ENCODE data around the gene DNM3. TPM values are rescaled to one million over a fixed set of nuclear protein-coding genes. Genes with fewer than 3 reads are reported as not detected.

DNM3 gene
- total and polyA plus RNA-seq, 2 of the 8 experiments (the other 6 are each of a cell fraction or from before 2014, with no cell fraction given) = 2.0 to 8.5 TPM

DNA sequence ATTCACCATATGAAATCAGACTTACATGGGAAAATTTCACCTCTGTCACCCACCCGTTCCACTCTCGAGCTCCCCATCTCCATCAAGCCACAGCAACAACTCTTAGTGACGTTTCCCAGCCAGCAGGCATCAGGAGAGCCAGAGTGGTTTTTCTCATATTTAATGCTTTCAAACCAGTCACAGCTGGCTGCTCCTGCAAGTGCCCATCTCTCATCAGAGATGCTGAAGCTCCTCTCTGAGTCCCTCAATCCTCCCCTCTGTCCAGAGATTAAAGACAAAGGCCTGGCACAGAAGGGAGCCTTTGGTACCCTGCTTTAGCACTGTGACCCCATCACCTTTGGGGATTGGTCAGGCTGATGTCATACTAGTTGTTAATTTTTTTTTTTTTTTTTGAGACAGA is 277.3 kb downstream of the DNM3 start (continued):
- no peak for TF ChIP-seq SUZ12 (IDR thresholded peaks at IDR 0.05; ENCODE audit: low read length)
- TF ChIP-seq RFX5 (IDR thresholded peaks at IDR 0.05; ENCODE audit: borderline replicate concordance, low read depth, low read length) = no peak
- no peak for TF ChIP-seq KDM5A (IDR thresholded peaks at IDR 0.05; ENCODE audit: low read length)
- TF ChIP-seq FOSL1 (IDR thresholded peaks at IDR 0.05; ENCODE audit: insufficient read depth, low read depth, low read length) = no peak

Data from H1 (cell line).